ENCODE measurements around the gene YKT6.

GRCh38 chr7:44236333-44236728 is 35.6 kb downstream of the YKT6 start:
- TF ChIP-seq CTCF (optimal IDR thresholded peaks at IDR 0.05 in 1 of 3, IDR thresholded peaks at IDR 0.05 in 1 of 3, conservative IDR thresholded peaks at IDR 0.05 in 1 of 3; ENCODE audit: extremely low read depth in 1 of 3, insufficient read depth in 2 of 3, low read length in 3 of 3) (no peak), EZH2 (IDR thresholded peaks at IDR 0.05; ENCODE audit: low read length) (no peak)

Measured in keratinocyte (primary cell).